Astrocyte of the spinal cord (primary cell): ENCODE data around the gene SLF2.
"Not testable (repeated sequence)": the region's sequence is repeated elsewhere in the genome, so short reads cannot be mapped to it uniquely, and the experiment has no call there.

Experiments
- DNase-seq: peaks from one replicate; pipeline ENCODE4 v3.0.0; 2011; ENCODE audit warnings: low read depth, low spot score
- H3K4me3 ChIP-seq: 2 replicates; pipeline ENCODE4 v1.5.1; 2011; ENCODE audit warnings: low read depth, mild to moderate bottlenecking, low read length, moderate library complexity
- in situ Hi-C: cut with HindIII; loops from 2 replicates; pipeline ENCODE4 v1.10.0; 2017; ENCODE audit warnings: low sequenced_read_pairs
- TF ChIP-seq, protein P1 (sequence below): IDR thresholded peaks from 2 replicates; pipeline ENCODE4 v1.5.1; 2012; ENCODE audit warnings: low read depth, mild to moderate bottlenecking, low read length, inconsistent platforms

SLF2 gene

DNA sequence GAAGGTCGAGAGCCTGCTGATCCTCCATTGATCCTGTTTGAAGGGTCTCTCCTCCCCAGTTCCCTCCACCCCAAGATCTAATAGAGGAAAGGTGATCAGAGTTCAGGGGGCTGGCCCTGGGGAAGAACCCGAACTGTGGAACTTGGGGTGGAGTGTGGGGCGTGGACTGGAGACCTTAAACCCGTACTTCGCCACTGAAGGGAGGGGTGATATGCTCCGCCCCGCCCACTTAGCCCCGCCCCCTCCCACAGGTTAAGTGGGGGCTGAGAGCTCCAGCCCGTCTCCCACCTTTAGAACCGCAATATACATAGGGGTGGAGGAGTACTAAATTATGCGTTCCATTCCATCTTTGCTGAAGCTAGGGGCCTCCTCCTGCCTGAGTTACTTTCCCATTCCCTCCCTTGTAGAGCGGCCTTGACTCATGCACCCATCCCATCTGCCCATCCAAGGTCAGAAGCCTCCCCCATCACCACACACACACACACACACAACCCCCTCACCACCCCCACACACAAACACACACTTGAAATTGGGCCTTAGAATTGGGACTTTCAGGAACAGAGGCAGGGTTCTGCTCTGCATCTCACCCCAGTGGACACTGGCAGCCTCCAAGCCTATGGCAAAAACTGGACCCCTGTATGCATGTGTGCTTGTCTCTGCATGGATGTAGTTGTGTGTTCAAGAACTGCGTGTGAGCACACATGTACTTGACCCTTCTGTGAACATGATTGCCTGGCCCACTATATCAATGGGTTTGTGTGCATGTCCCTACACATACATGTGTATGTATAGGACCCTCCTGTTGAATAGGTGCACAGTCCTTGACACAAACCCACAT lies 57.5 kb downstream of the SLF2 start:
- in situ Hi-C loops, result no loop called here
- TF ChIP-seq, protein P1, sequence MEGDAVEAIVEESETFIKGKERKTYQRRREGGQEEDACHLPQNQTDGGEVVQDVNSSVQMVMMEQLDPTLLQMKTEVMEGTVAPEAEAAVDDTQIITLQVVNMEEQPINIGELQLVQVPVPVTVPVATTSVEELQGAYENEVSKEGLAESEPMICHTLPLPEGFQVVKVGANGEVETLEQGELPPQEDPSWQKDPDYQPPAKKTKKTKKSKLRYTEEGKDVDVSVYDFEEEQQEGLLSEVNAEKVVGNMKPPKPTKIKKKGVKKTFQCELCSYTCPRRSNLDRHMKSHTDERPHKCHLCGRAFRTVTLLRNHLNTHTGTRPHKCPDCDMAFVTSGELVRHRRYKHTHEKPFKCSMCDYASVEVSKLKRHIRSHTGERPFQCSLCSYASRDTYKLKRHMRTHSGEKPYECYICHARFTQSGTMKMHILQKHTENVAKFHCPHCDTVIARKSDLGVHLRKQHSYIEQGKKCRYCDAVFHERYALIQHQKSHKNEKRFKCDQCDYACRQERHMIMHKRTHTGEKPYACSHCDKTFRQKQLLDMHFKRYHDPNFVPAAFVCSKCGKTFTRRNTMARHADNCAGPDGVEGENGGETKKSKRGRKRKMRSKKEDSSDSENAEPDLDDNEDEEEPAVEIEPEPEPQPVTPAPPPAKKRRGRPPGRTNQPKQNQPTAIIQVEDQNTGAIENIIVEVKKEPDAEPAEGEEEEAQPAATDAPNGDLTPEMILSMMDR, result no peak
- peak overlapping the region; percentile 48 for H3K4me3 ChIP-seq
- no peak for DNase-seq

- in situ Hi-C loops, result no loop called here
- no peak for DNase-seq
- TF ChIP-seq, protein P1, result no peak
- H3K4me3 ChIP-seq, result no peak overlapping the region
Observed at GRCh38 chr10:100970914-100971811, 58.4 kb downstream of the SLF2 start.

- TF ChIP-seq, protein P1, result no peak
- DNase-seq, result no peak
- no peak overlapping the region for H3K4me3 ChIP-seq
- in situ Hi-C loops, result no loop called here
Observed at GRCh38 chr10:100972115-100972903, 59.5 kb downstream of the SLF2 start.

- DNase-seq, result no peak
- TF ChIP-seq, protein P1, result no peak
- in situ Hi-C loops, result no loop called here
- no peak overlapping the region for H3K4me3 ChIP-seq
Observed at GRCh38 chr10:100972904-100973535, 60.3 kb downstream of the SLF2 start.

DNA sequence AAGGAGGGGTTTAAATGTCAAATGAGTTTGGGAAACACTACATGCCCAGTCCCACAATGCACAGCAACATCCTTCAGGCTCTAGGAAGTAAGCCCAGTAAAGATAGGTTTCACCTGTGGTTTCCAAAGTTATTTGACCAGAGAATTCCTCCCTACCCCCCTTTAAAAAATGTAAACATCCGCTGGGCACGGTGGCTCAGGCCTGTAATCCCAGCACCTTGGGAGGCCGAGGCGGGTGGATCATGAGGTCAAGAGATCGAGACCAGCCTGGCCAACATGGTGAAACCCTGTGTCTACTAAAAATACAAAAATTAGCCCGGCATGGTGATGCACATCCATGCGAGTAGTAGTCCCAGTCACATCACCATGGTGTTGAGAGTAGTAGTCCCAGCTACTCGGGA lies 62.6 kb downstream of the SLF2 start:
- in situ Hi-C loops, DNase-seq, H3K4me3 ChIP-seq: not testable (repeated sequence)

- no peak for DNase-seq
- in situ Hi-C loops, result no loop called here
- no peak overlapping the region for H3K4me3 ChIP-seq
- TF ChIP-seq, protein P1, result no peak
Observed at GRCh38 chr10:100976906-100977305, 64.1 kb downstream of the SLF2 start.
